Gastrocnemius medialis (tissue), 4 donors: ENCODE measurements around the gene CEP104.

Source experiments
- POLR2A ChIP-seq, 2 donors: fragments of 450-650 bp; IDR thresholded peaks; one replicate each; pipeline ENCODE4 v1.6.1; 2017; ENCODE audit warnings: antibody characterized with exemption in 2 of 2, mild to moderate bottlenecking in 2 of 2, moderate library complexity in 2 of 2
- TF ChIP-seq, protein P1 (sequence below), 5 experiments: fragments of 450-650 bp in 3 of 5; fragments of 200-600 bp in 2 of 5; sonication (generic) in 2 of 5; IDR thresholded peaks in 4 of 5; conservative IDR thresholded peaks in 1 of 5; 1 replicate in 4 of 5; 2 replicates in 1 of 5; pipeline ENCODE4 v1.5.1; 2016 to 2019; ENCODE audit warnings: antibody characterized with exemption in 5 of 5, mild to moderate bottlenecking in 3 of 5, moderate library complexity in 3 of 5

DNA sequence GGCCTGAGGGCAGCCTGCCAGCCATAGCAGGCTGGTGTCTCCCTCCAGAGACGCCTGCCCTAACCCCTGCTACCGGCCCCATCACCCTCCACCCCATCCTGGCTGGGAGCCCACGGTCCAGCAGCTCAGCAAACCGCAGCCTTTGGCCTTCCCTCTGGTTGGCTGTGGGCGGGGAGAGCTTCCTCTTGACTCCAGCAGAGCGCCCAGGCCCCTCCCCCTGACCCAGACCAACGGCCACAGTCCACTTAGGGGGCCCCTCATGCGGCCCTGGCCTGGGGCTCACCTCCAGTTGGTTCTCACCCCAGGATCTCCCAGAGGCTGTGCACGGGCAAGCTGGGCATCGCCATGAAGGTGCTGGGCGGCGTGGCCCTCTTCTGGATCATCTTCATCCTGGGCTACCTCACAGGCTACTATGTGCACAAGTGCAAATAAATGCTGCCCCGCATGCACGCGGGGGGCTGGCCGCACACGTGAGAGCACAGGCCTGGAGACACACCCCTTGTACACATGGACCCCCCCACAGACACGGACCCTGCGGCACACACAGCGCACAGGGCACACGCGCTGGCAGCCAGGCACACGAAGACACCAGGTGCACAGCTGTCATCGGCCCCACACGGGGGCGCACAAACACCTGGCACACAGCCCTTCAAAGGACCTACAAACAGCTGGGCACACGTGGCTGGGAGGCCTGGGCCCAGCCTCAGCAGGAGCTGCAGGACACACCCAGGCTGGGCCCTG, 81.4 kb downstream of the CEP104 start:
- TF ChIP-seq, protein P1, sequence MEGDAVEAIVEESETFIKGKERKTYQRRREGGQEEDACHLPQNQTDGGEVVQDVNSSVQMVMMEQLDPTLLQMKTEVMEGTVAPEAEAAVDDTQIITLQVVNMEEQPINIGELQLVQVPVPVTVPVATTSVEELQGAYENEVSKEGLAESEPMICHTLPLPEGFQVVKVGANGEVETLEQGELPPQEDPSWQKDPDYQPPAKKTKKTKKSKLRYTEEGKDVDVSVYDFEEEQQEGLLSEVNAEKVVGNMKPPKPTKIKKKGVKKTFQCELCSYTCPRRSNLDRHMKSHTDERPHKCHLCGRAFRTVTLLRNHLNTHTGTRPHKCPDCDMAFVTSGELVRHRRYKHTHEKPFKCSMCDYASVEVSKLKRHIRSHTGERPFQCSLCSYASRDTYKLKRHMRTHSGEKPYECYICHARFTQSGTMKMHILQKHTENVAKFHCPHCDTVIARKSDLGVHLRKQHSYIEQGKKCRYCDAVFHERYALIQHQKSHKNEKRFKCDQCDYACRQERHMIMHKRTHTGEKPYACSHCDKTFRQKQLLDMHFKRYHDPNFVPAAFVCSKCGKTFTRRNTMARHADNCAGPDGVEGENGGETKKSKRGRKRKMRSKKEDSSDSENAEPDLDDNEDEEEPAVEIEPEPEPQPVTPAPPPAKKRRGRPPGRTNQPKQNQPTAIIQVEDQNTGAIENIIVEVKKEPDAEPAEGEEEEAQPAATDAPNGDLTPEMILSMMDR (IDR thresholded peaks at IDR 0.05 in 4 of 5, conservative IDR thresholded peaks at IDR 0.05 in 1 of 5): peak in 4 of 5 experiments; percentile 11 to 28 (median 19)
- TF ChIP-seq POLR2A (IDR thresholded peaks at IDR 0.05): no peak
